Stimulated activated CD4-positive, alpha-beta T cell treated with anti-CD3 and anti-CD28 coated beads, Interleukin-1b, Interleukin-23, amount 100 ng/mL, for 1 hour (primary cell): Measurements from ENCODE around the gene TRIM65.
"Not testable (repeated sequence)": the region's sequence is repeated elsewhere in the genome, so short reads cannot be mapped to it uniquely, and the experiment has no call there.

ENCODE experiments used
- DNase-seq, 2 donors: peaks; one replicate each; pipeline ENCODE4 v3.0.0-alpha.2; 2020; ENCODE audit warnings: low read depth in 2 of 2

The TRIM65 gene

GRCh38 chr17:75875182-75875939 is 21.4 kb downstream of the TRIM65 start:
- DNase-seq, result no peak

- DNase-seq, result no peak
Observed at GRCh38 chr17:75874323-75875181, 22.2 kb downstream of the TRIM65 start.

GRCh38 chr17:75873587-75874322 is 23.0 kb downstream of the TRIM65 start:
- no peak for DNase-seq

DNA sequence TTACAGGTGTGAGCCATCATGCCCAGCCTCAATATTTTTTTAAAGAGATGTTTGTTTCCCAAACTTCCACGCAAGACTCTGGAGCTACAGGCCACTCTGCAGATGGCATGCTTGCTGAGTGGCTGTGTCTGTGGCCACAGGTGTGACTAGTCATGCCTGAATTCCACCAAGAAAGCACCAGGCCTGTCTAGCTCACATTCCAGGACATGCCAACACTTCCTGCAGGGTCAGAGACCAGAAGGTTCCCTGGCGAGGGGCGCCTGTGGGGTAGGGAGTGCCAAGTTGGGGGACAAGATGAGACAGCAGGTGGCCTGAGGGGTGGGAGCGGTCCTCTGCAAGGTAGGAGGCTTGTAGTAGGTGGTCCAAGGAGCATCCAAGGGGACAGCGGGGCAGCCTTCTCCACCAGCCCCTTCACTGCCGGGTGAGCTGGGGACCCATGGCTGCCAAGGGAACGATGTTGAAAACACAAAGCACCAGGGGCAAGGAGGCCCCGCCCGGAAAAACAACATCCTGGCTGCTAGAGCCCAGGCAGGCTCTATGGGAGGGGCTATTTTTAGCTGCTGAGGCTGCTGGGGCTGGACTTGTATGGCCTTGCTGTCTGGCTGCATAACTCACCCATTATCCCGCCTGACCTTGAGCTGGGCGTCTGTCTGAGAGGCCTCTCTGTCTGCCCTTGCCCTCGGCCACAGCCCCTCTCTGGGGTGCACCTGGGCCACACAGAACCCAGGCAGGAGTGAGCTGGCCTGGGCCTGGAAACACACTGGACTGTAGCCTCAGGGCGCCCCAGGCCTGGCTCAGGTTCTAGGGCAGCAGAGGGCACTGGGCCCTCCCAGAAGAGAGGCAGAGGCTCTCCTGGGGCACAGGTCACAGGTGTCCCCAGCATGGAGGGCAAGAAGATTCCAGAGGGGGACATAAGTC is 24.1 kb downstream of the TRIM65 start:
- peak in 1 of 2 donors; percentile 47 for DNase-seq

DNA sequence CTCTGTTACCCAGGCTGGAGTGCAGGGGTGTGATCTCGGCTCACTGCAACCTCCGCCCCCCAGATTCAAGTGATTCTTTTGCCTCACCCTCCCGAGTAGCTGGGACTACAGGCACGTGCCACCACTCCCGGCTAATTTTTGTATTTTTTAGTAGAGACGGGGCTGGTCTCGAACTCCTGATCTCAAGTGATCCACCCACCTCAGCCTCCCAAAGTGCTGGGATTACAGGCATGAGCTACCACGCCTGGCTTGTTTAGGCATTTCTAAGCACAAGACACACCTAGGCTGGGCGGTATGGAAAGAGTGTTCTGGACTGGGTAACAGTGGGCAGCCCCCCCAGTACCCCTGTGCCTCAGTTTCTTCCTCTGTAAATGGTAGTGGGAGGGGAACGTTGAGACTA is 26.5 kb downstream of the TRIM65 start:
- not testable (repeated sequence) for DNase-seq

- DNase-seq, result no peak
Observed at GRCh38 chr17:75869282-75870141, 27.2 kb downstream of the TRIM65 start.

DNA sequence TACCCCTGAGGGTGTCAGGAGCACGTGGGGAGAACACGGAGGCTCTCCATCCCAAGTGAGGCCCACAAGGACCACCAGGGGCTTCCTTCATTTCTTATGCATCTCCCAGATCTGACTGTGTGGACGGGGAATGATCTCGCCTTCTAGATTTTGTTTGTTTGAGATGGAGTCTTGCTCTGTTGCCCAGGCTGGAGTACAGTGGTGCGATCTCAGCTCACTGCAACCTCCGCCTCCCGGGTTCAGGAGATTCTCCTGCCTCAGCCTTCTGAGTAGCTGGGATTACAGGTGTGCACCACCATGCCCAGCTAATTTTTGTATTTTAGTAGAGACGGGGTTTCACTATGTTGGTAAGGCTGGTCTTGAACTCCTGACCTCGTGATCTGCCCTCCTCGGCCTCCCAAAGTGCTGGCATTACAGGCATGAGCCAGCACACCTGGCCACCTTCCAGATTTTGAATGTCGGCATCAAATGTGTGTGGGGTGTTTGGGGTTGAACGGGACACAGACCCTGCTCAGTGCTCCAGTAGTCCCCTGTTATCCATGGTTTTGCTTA is 27.9 kb downstream of the TRIM65 start:
- DNase-seq, result not testable (repeated sequence)

GRCh38 chr17:75865404-75866188 is 31.2 kb downstream of the TRIM65 start:
- not testable (repeated sequence) for DNase-seq

- not testable (repeated sequence) for DNase-seq
Observed at GRCh38 chr17:75864887-75865286, 31.9 kb downstream of the TRIM65 start.

DNA sequence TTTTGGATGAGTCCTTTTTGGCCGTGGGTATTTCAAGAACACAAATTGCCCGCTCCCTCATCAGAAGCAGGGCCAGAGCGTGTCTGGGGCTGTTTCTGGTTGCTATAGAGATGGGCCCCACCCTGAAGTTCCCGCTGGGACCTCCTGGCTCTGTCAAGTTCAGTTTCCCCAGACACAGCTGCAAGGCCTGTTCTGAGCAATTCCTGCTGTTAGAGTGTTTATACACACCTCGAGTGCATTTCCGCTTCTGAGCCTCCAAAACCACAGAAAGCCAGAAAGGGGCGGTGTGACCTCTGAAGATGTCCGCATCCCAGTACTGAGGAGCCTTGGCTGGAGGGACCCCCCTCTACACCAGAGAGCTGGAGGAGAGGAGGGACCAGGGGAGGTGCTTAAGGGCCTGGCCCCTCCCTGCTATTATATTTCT is 32.3 kb downstream of the TRIM65 start:
- DNase-seq, result no peak

- DNase-seq, result no peak
Observed at GRCh38 chr17:75861927-75862317, 34.8 kb downstream of the TRIM65 start.

DNA sequence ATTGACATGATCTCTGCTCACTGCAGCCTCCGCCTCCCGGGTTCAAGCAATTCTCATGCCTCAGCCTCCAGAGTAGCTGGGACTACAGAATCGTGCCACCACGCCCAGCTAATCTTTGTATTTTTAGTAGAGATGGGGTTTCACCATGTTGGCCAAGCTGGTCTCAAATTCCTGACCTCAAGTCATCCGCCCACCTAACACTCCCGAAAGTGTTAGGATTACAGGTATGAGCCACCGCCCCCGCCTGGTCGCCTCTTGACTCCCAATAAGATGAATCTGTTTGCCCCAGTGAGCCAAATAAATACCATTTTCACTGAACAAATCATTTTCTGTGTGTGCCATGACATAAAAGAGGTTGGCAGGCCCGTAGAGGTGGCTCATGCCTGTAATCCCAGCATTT is 37.4 kb downstream of the TRIM65 start:
- not testable (repeated sequence) for DNase-seq

DNA sequence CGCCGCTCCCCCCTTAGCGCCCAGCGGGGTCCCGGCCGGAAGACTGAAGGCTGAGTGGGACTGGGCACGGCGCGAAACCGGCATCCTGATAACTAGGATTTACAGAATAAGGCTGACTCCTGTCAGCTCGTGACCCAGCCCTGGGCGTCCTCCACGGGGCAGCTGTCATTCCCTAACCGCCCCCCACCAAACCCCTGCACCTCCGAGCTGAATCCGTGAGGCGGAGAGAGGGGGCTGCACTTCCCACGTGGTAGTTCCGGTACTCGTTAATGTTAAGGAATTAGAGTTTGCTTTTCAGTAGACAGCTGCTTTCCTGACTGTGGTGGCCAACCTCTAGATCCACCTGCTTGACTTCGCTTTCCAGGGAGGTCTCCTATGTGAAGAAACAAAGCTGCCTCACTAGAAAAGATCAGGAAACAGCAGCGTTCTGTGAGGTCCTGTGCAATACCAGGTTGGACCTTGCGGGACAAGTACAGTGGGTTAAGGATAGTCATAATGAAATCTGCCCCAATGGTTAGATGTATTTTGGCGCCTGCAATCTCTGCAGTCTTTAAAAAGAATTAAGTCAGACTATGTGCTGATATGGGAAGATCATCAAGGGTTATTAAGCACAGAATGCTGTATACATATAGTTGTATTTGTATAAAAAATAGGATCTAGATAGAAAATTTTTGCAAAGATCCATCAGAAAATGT is 40.5 kb downstream of the TRIM65 start:
- no peak for DNase-seq

- DNase-seq, result peak; percentile 87 to 94
Observed at GRCh38 chr17:75855310-75856061, 41.3 kb downstream of the TRIM65 start, which contains the start of gene WBP2. Gene WBP2 (minus strand): TSS chr17:75855335. CDS start chr17:75855297, 38 bp downstream.

- peak in 1 of 2 donors; percentile 39 for DNase-seq
Observed at GRCh38 chr17:75854881-75855309, 41.9 kb downstream of the TRIM65 start.

DNA sequence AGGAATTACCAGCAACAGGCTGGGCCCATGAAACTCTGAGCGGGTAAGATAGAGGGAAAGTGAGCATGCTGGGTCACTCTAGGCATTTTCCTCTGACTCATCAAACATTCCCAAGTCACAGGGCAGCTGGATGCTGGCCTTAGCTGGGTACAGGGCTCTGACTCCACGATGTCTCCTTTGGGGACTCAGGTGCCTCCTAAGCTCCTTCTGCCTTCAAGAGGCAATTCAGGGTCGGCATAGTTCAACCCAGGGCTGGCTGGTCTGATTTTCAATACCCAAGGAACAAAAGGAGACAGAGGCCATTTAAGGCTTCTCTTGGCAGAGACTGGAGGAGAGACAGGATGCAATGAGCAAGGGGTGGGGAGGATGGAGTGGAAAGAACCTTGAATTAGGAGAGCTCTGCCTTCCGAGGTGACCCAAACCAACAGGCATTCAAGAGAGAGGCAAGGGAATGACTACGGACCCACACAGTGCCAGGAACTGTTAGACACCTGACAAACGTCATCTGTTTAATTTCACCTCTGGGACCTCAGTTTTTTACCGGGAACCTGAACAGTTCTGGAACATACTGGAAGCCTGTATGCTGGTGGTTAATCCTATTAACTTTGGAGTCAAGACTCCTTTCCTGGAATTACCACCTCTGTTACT is 42.5 kb downstream of the TRIM65 start:
- DNase-seq, result no peak

- no peak for DNase-seq
Observed at GRCh38 chr17:75853433-75853832, 43.3 kb downstream of the TRIM65 start.
